K562 (cell line): ENCODE results near the gene NCOR2. TPM values are rescaled to one million over a fixed set of nuclear protein-coding genes. Genes with fewer than 3 reads are reported as not detected.
A peak's percentile ranks its signal among the peaks of the same experiment; 100 is the strongest.

Experiments used
- ATF1 ChIP-seq, 2 experiments: fragments of 450-650 bp in 1 of 2; IDR thresholded peaks; 2 replicates each; pipeline ENCODE4 v1.6.1; 2016; ENCODE audit warnings: missing compliant biosample characterization in 1 of 2, missing genetic modification characterization in 1 of 2
- EZH2 ChIP-seq: IDR thresholded peaks from 2 replicates; pipeline ENCODE4 v1.6.1; 2012; ENCODE audit warnings: low read depth, mild to moderate bottlenecking, inconsistent platforms, low read length, borderline replicate concordance
- FOXJ3 ChIP-seq: sonication (generic); formaldehyde crosslinking; IDR thresholded peaks from 2 replicates; pipeline ENCODE4 v1.4.0; 2020; ENCODE audit warnings: mild to moderate bottlenecking, missing genetic modification reagents
- L3MBTL2 ChIP-seq: fragments of 450-650 bp; IDR thresholded peaks from 2 replicates; pipeline ENCODE4 v1.6.1; 2016; ENCODE audit warnings: mild to moderate bottlenecking, moderate library complexity
- MAFG ChIP-seq: fragments of 450-650 bp; conservative IDR thresholded peaks from 2 replicates; pipeline ENCODE4 v1.6.1; 2016; ENCODE audit warnings: missing genetic modification characterization, missing compliant biosample characterization
- MGA ChIP-seq: fragments of 450-650 bp; IDR thresholded peaks from 2 replicates; pipeline ENCODE4 v1.6.1; 2016; ENCODE audit warnings: mild to moderate bottlenecking, moderate library complexity
- NFE2 ChIP-seq: IDR thresholded peaks from 2 replicates; pipeline ENCODE4 v1.6.1; 2014; ENCODE audit warnings: antibody characterized with exemption, low read depth
- PRDM10 ChIP-seq: fragments of 450-650 bp; IDR thresholded peaks from 2 replicates; pipeline ENCODE4 v1.6.1; 2018; ENCODE audit not compliant: partially characterized antibody
- RAD51 ChIP-seq: fragments of 450-650 bp; IDR thresholded peaks from 2 replicates; pipeline ENCODE4 v1.7.1; 2016; ENCODE audit warnings: low read depth, mild to moderate bottlenecking, borderline replicate concordance
- SRSF9 ChIP-seq: fragments of 200-400 bp; formaldehyde crosslinking; IDR thresholded peaks from 2 replicates; pipeline ENCODE4 v1.6.1; 2017; ENCODE audit warnings: low read depth, low read length, borderline replicate concordance
- polyA plus RNA-seq, 8 experiments: library from polyadenylated mRNA; depleted of rRNA in 4 of 8; stranded (reverse) in 5 of 8; unstranded in 3 of 8; fragments of >200 nt; fragmentation: Nextera tagmentation in 2 of 8; fragmentation: Illumina TruSeq in 1 of 8; extraction: Ambion mirVana in 2 of 8; extraction: Trizol in 1 of 8; gene quantifications; 2 replicates each; pipeline versions ENCODE4 v1.2.1 to v1.2.3, GENCODE V29; 2011 to 2014; ENCODE audit warnings: inconsistent platforms in 1 of 8, missing spikeins in 1 of 8
- total RNA-seq, 7 experiments: library from RNA; depleted of rRNA in 6 of 7; stranded (reverse); fragments of >200 nt in 6 of 7; fragmentation: Illumina TruSeq in 2 of 7; extraction: Trizol in 2 of 7; gene quantifications; 2 replicates each; pipeline versions ENCODE4 v1.2.1 to v1.2.3, GENCODE V29; 2011 to 2021; ENCODE audit warnings: low replicate concordance in 1 of 7
- TF ChIP-seq, protein P1 (sequence below), 2 experiments: fragments of 450-650 bp in 1 of 2; sonication (generic) in 1 of 2; formaldehyde crosslinking in 1 of 2; IDR thresholded peaks in 1 of 2; conservative IDR thresholded peaks in 1 of 2; 2 replicates each; pipeline versions ENCODE4 v1.6.1 to v1.8.1; 2016 to 2023; ENCODE audit warnings: mild to moderate bottlenecking in 2 of 2, moderate library complexity in 2 of 2, inconsistent platforms in 1 of 2, missing genetic modification reagents in 1 of 2

Gene NCOR2
- total and polyA plus RNA-seq, 9 of the 15 experiments (the other 6 are each of a cell fraction or from before 2014, with no cell fraction given), result 0.18 to 126 (median 8.4) TPM

DNA sequence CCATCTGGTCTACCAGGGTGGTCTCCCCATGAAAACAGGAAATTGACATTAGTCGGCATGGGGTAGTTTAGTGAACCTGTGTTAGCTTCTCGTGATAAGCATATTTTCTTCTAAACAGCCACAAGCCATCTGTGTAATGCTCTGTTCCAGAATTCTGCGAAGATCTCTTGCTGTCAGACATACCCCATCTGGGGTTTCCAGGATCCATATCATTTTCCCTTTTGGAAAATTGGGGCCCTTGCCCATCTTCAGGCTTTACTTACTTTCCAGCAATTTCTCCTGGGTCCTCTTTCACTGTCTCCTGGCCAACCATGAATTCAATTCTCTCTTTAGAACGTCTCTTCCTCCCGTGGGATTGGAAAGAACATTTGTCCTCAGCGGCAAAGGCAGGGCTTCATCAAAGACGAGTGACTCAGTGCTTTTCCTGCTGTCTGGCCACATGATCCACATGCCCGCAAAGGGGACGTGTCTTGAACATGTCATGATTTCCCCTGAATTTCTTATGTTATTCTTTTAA lies 21.4 kb upstream of the NCOR2 start (continued):
- TF ChIP-seq EZH2 (no peak), L3MBTL2 (peak; percentile 70; the same call in 1 of the 2 replicates), MAFG (0 out of 2 replicates have a peak, but pooled peaks have one; percentile 37), MGA (peak; percentile 44; the same call in 1 of the 2 replicates), FOXJ3 (no peak), NFE2 (peak; percentile 64; the same call in 1 of the 2 replicates), RAD51 (0 out of 2 replicates have a peak, but pooled peaks have one; percentile 31), SRSF9 (no peak), ATF1 (CRISPR knock-in tag; IDR thresholded peaks at IDR 0.05) (no peak), ATF1 (tag; IDR thresholded peaks at IDR 0.05) (no peak), PRDM10 (no peak)
- TF ChIP-seq, protein P1, sequence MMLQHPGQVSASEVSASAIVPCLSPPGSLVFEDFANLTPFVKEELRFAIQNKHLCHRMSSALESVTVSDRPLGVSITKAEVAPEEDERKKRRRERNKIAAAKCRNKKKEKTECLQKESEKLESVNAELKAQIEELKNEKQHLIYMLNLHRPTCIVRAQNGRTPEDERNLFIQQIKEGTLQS (IDR thresholded peaks at IDR 0.05), result 0 out of 2 replicates have a peak, but pooled peaks have one; percentile 8
- TF ChIP-seq, protein P1 (CRISPR knock-in tag; conservative IDR thresholded peaks at IDR 0.05), result no peak
